HEK293T (cell line): ENCODE measurements around the gene TRDN.

Source experiments
- ARNT ChIP-seq: fragments of 450-650 bp; IDR thresholded peaks from 2 replicates; pipeline ENCODE4 v1.6.1; 2017; ENCODE audit warnings: mild to moderate bottlenecking
- BHLHE40 ChIP-seq: fragments of 450-650 bp; IDR thresholded peaks from 2 replicates; pipeline ENCODE4 v1.6.1; 2016; ENCODE audit warnings: mild to moderate bottlenecking, moderate library complexity, borderline replicate concordance
- FOXK2 ChIP-seq: fragments of 450-650 bp; IDR thresholded peaks from 2 replicates; pipeline ENCODE4 v1.6.1; 2016; ENCODE audit warnings: mild to moderate bottlenecking
- HDGF ChIP-seq: fragments of 450-650 bp; IDR thresholded peaks from 2 replicates; pipeline ENCODE4 v1.6.1; 2017; ENCODE audit warnings: antibody characterized with exemption, borderline replicate concordance
- TF ChIP-seq, protein P1 (sequence below): fragments of 450-650 bp; IDR thresholded peaks from 2 replicates; pipeline ENCODE4 v1.6.1; 2016

DNA sequence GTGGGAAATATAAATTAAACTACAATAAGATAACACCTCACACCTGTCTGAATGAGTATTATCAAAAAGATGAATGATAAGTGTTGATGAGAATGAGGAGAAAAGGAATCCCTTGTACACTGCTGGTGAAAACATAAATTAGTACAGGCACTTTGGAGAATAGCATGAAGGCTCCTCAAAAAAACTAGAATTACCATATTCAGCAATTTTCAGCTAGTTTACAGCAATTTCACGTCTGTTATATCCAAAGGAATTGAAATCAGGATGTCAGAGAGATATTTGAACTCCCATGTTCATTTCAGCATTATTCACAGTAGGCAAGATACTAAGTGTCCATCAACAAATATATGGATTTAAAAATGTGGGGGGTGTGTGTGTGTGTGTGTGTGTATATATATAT lies 348.1 kb downstream of the TRDN start:
- TF ChIP-seq ARNT, result no peak
- no peak for TF ChIP-seq HDGF
- TF ChIP-seq, protein P1, sequence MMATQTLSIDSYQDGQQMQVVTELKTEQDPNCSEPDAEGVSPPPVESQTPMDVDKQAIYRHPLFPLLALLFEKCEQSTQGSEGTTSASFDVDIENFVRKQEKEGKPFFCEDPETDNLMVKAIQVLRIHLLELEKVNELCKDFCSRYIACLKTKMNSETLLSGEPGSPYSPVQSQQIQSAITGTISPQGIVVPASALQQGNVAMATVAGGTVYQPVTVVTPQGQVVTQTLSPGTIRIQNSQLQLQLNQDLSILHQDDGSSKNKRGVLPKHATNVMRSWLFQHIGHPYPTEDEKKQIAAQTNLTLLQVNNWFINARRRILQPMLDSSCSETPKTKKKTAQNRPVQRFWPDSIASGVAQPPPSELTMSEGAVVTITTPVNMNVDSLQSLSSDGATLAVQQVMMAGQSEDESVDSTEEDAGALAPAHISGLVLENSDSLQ, result no peak
- TF ChIP-seq FOXK2, result no peak
- no peak for TF ChIP-seq BHLHE40
